ENCODE results near the gene HERPUD1.
"Not testable (repeated sequence)": the region's sequence is repeated elsewhere in the genome, so short reads cannot be mapped to it uniquely, and the experiment has no call there.

Gene HERPUD1, protein sequence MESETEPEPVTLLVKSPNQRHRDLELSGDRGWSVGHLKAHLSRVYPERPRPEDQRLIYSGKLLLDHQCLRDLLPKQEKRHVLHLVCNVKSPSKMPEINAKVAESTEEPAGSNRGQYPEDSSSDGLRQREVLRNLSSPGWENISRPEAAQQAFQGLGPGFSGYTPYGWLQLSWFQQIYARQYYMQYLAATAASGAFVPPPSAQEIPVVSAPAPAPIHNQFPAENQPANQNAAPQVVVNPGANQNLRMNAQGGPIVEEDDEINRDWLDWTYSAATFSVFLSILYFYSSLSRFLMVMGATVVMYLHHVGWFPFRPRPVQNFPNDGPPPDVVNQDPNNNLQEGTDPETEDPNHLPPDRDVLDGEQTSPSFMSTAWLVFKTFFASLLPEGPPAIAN

DNA sequence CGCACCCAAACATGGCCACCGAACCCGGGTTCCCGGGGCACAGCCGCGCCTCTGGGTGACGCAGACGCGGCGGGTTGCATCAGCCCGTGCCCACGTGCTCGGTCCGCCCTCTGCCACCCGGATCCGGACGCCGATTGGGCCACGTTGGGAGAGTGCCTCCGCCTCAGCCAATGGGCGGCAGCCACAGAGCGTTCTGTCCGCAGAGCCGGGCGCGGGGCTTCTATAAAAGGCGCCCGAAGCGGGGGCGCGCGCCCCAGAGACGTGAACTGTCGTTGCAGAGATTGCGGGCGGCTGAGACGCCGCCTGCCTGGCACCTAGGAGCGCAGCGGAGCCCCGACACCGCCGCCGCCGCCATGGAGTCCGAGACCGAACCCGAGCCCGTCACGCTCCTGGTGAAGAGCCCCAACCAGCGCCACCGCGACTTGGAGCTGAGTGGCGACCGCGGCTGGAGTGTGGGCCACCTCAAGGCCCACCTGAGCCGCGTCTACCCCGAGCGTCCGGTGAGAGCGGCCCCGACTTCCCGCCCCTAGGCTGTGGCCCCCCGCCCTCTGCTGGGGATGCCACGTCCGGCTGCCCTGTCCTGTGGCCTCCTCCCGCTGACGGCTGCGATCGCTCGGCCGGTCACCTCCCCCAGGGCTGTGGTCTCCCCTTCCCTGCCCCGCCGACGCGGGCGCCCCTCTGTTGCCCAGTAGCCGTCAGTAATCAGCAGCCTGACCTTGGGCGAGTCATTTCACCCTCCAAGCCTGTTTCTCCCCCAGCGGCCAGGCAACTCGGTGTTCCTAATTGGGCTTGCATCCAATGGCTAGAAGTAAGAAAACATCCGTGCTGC, at the start of gene HERPUD1:
HERPUD1 (plus strand) TSS at position 251 of the 829 bp plus-strand sequence; CDS start at position 354, 103 bp downstream.
- TF ChIP-seq, protein P1, sequence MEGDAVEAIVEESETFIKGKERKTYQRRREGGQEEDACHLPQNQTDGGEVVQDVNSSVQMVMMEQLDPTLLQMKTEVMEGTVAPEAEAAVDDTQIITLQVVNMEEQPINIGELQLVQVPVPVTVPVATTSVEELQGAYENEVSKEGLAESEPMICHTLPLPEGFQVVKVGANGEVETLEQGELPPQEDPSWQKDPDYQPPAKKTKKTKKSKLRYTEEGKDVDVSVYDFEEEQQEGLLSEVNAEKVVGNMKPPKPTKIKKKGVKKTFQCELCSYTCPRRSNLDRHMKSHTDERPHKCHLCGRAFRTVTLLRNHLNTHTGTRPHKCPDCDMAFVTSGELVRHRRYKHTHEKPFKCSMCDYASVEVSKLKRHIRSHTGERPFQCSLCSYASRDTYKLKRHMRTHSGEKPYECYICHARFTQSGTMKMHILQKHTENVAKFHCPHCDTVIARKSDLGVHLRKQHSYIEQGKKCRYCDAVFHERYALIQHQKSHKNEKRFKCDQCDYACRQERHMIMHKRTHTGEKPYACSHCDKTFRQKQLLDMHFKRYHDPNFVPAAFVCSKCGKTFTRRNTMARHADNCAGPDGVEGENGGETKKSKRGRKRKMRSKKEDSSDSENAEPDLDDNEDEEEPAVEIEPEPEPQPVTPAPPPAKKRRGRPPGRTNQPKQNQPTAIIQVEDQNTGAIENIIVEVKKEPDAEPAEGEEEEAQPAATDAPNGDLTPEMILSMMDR (conservative IDR thresholded peaks at IDR 0.05) = 0 out of 2 replicates have a peak, but pooled peaks have one; percentile 7
- H3K27ac ChIP-seq = peak within 1 kb of the TSS; percentile 92

DNA sequence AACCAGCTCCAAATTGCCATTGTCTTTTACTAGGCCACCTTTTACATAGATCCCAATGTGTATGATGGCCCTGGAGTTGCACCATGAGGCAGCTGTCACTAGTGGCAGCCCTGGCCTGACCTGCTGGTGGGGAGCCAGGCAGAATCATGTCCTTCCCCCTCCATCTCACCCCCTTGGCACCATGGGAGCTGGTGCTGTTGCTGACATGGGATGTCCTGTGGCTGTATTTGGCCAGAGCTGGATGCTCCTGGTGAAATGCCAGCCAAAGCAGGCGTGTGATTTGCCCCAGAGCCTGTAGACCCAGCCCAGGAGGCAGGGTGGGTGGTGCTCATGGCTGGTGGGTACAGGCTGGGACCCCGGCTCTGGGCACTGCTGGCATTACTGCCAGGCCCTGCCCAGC, 48.4 kb upstream of the HERPUD1 start:
- TF ChIP-seq, protein P1 (conservative IDR thresholded peaks at IDR 0.05) = no peak
- no peak overlapping the region for H3K27ac ChIP-seq

DNA sequence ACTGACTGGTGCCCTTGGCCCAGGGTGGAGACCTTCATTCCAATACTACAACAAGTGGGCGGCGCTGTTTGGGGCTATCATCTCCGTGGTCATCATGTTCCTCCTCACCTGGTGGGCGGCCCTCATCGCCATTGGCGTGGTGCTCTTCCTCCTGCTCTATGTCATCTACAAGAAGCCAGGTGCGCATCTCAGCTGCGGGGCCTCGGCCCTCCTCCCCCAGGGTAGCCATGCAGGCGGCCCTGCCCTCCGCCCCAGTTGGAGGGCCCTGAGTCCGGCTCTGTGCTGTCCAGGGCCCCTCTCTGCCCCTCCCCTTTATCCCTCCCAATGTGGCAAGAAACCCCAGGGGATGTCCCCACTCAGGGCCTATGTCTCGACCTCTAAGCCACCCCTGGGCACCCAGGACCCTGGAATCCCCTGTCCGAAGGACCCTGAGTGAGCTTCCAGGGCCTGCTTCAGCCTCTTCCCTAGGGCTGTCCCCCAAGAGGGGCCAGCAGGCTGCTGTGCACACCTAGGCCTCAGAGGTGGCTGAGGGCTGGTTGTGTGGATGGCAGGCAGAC, 47.8 kb upstream of the HERPUD1 start:
- TF ChIP-seq, protein P1 (conservative IDR thresholded peaks at IDR 0.05) = no peak
- H3K27ac ChIP-seq = no peak overlapping the region

DNA sequence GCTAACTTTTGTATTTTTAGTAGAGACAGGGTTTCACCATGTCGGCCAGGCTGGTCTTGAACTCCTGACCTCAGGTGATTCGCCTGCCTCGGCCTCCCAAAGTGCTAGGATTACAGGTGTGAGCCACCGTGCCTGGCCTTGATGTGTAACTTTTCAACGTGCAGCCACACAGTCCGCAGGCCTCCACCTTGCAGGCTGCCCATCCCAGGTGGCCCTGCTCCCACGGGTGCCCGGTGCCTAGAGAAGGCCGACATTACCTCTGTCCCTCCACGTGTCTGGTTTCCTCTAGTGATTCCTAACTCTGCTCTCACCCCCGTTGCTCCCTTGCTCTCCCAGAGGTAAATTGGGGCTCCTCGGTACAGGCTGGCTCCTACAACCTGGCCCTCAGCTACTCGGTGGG, 47.0 kb upstream of the HERPUD1 start:
- not testable (repeated sequence) for H3K27ac ChIP-seq

DNA sequence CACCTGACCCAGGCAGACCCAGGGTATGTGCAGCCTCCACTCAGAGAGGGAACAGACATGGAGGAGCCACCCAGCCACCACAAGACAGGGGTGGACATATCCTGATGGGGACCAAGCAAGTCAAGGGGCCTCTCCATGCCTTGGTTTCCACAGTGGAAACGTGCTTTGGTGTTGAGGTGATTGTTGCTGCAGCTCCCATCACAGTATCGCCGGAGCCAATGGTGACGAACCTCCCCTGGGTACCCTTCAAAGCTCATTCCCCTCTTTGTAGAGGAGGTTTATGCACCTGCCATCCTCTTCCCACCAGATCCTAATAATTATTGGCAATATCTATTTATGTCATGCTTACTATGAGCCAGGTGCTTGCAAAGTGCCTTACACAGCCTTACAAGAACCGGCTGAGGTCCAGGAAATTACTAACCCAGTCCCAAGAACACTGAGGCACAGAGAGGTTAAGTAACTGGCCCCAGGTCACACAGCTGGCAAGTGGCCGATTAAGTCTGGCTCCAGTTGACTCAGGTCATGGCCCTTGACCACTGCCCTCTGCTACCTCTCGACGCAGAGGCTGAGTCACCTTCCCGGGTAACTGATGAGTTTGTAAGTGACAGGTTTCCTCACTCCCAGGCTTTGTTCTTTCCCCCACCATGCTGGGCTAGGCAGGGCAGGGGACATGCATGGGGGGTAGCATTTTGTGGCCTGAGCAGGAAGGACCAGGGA, 46.3 kb upstream of the HERPUD1 start:
- TF ChIP-seq, protein P1 (conservative IDR thresholded peaks at IDR 0.05) = no peak
- H3K27ac ChIP-seq = no peak overlapping the region

DNA sequence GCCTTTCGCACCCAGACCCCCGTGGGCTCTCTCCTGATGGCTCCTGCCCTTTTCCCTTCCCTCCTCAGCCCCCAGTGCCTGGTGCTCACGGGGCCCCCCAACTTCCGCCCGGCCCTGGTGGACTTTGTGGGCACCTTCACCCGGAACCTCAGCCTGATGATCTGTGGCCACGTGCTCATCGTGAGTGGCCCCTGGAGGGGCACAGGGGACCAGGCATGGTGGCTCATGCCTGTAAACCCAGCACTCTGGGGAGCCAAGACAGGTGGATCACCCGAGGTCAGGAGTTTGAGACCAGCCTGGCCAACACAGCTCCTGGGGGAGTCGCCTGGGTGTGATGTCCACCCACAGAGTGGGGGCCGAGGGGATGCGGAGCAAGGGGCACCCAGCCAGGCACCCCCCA, 45.6 kb upstream of the HERPUD1 start:
- TF ChIP-seq, protein P1 (conservative IDR thresholded peaks at IDR 0.05) = no peak
- no peak overlapping the region for H3K27ac ChIP-seq

DNA sequence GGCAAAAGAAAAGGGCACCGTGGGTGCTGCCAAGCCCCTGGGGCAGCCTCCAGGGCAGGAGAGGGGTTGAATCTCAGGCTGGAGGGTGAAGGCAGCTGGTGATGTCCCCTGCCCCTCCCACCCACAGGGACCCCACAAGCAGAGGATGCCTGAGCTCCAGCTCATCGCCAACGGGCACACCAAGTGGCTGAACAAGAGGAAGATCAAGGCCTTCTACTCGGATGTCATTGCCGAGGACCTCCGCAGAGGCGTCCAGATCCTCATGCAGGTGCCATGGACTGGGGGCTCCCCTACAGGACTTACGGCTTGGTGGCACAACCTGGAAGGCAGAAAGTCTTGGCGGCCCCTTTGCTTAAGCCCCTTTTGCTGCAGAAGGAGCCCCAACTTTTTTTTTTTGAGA, 45.1 kb upstream of the HERPUD1 start:
- TF ChIP-seq, protein P1 (conservative IDR thresholded peaks at IDR 0.05) = no peak

More for the DNA sequence above, 45.1 kb upstream of the HERPUD1 start:
- H3K27ac ChIP-seq = no peak overlapping the region
